GM19328 (cell line): ENCODE results near the gene PARP4.
A peak's percentile ranks its signal among the peaks of the same experiment; 100 is the strongest.
"Not testable (repeated sequence)": the region's sequence is repeated elsewhere in the genome, so short reads cannot be mapped to it uniquely, and the experiment has no call there.

Experiments used
- ATAC-seq: cut with Tn5 transposase; IDR thresholded peaks from one replicate; pipeline ENCODE4 v1.9.1; 2021; ENCODE audit warnings: mild to moderate bottlenecking, moderate library complexity; ENCODE audit not compliant: unreplicated experiment

Gene PARP4

GRCh38 chr13:24512197-24512907 is at the start of gene PARP4:
Gene PARP4 (minus strand): TSS chr13:24512778. CDS start chr13:24503776, 9,002 bp downstream.
- peak; percentile 71 for ATAC-seq

- ATAC-seq: not testable (repeated sequence)
These were observed 48.1 kb upstream of the PARP4 start for GRCh38 chr13:24560579-24561187.

GRCh38 chr13:24559431-24560218 is 47.0 kb upstream of the PARP4 start:
- ATAC-seq: not testable (repeated sequence)

GRCh38 chr13:24557081-24557480 is 44.5 kb upstream of the PARP4 start:
- no peak for ATAC-seq

GRCh38 chr13:24553892-24554291 is 41.3 kb upstream of the PARP4 start:
- not testable (repeated sequence) for ATAC-seq

GRCh38 chr13:24541476-24542352 is 29.1 kb upstream of the PARP4 start:
- not testable (repeated sequence) for ATAC-seq

GRCh38 chr13:24541127-24541475 is 28.5 kb upstream of the PARP4 start:
- ATAC-seq: no peak

GRCh38 chr13:24540236-24541126 is 27.9 kb upstream of the PARP4 start:
- no peak for ATAC-seq

GRCh38 chr13:24539500-24540165 is 27.1 kb upstream of the PARP4 start:
- no peak for ATAC-seq

- ATAC-seq: no peak
These were observed 16.9 kb upstream of the PARP4 start for GRCh38 chr13:24529478-24529877.

- ATAC-seq: no peak
These were observed 16.3 kb upstream of the PARP4 start for GRCh38 chr13:24528816-24529398.

- ATAC-seq: no peak
These were observed 14.7 kb upstream of the PARP4 start for GRCh38 chr13:24527266-24527775.

GRCh38 chr13:24520733-24521132 is 8.2 kb upstream of the PARP4 start:
- ATAC-seq: no peak

- no peak for ATAC-seq
These were observed 4.3 kb upstream of the PARP4 start for GRCh38 chr13:24516919-24517318.

- ATAC-seq: no peak
These were observed 283 bp upstream of the PARP4 start for GRCh38 chr13:24512908-24513213.

- ATAC-seq: no peak
These were observed 772 bp downstream of the PARP4 start for GRCh38 chr13:24511816-24512196.

GRCh38 chr13:24511019-24511815 is 1.4 kb downstream of the PARP4 start:
- ATAC-seq: peak; percentile 47

GRCh38 chr13:24506698-24507335 is 5.8 kb downstream of the PARP4 start:
- no peak for ATAC-seq
